H1 (cell line): ENCODE results near the gene NFIA. TPM values are rescaled to one million over a fixed set of nuclear protein-coding genes. Genes with fewer than 3 reads are reported as not detected.

Source experiments
- CTCF ChIA-PET: fragments of 300-600 bp; sonication (Branson Sonifier 250); formaldehyde crosslinking; loops from one replicate; lab custom pipeline; 2021; ENCODE audit not compliant: partially characterized antibody; lab: Charles Lee
- POLR2A ChIA-PET: fragments of 300-600 bp; sonication (Branson Sonifier 250); formaldehyde crosslinking; loops from one replicate; lab custom pipeline; 2021; ENCODE audit warnings: inconsistent platforms; ENCODE audit not compliant: partially characterized antibody; lab: Charles Lee
- DNase-seq, 2 experiments: peaks; one replicate each; pipeline versions ENCODE4 v3.0.0 to v3.0.0-alpha.2; 2010 to 2022; ENCODE audit warnings: low spot score in 2 of 2, low read depth in 1 of 2, mixed read lengths in 1 of 2
- FAIRE-seq: peaks from 2 replicates; lab custom pipeline; 2011; peaks lifted over from hg19 to GRCh38; lab: Jason Lieb, UNC
- H2AFZ ChIP-seq: 2 replicates; pipeline ENCODE4 v1.8.1; 2012; ENCODE audit warnings: low read length, inconsistent platforms
- H2AK5ac ChIP-seq: 2 replicates; pipeline ENCODE4 v1.6.1; 2013; ENCODE audit warnings: low read depth, low read length
- H2BK120ac ChIP-seq: replicated peaks from 2 replicates; pipeline ENCODE3; 2013; ENCODE audit warnings: low read depth, low read length, inconsistent platforms
- H2BK12ac ChIP-seq: 2 replicates; pipeline ENCODE4 v1.6.1; 2013; ENCODE audit warnings: low read depth, low read length
- H2BK15ac ChIP-seq: 2 replicates; pipeline ENCODE4 v1.6.1; 2013; ENCODE audit warnings: low read length
- H2BK20ac ChIP-seq: 2 replicates; pipeline ENCODE4 v1.6.1; 2013; ENCODE audit warnings: low read length
- H2BK5ac ChIP-seq: 2 replicates; pipeline ENCODE4 v1.6.1; 2013; ENCODE audit warnings: low read depth, low read length
- H3K14ac ChIP-seq: 2 replicates; pipeline ENCODE4 v1.6.1; 2013; ENCODE audit warnings: inconsistent platforms; ENCODE audit not compliant: insufficient read length
- H3K18ac ChIP-seq: 2 replicates; pipeline ENCODE4 v1.6.1; 2013; ENCODE audit warnings: low read length; ENCODE audit errors: extremely low read depth
- H3K23ac ChIP-seq: 2 replicates; pipeline ENCODE4 v1.6.1; 2013; ENCODE audit warnings: inconsistent platforms; ENCODE audit not compliant: insufficient read length
- H3K23me2 ChIP-seq: 2 replicates; pipeline ENCODE4 v1.6.1; 2013; ENCODE audit warnings: low read depth, low read length
- H3K27ac ChIP-seq: 2 replicates; pipeline ENCODE4 v1.6.1; 2011; ENCODE audit warnings: low read depth, low read length, inconsistent platforms
- H3K27me3 ChIP-seq, 4 experiments: replicated peaks in 1 of 4; 1 replicate in 1 of 4; 2 replicates in 3 of 4; pipeline versions ENCODE4 v1.6.1 to v1.8.1; 2011 to 2013; ENCODE audit warnings: low read length in 3 of 4, mild to moderate bottlenecking in 3 of 4, inconsistent platforms in 2 of 4, mixed read lengths in 2 of 4, moderate library complexity in 1 of 4; ENCODE audit not compliant: control insufficient read depth in 3 of 4, insufficient read depth in 3 of 4; ENCODE audit errors: extremely low read depth in 1 of 4
- H3K36me3 ChIP-seq, 4 experiments: 2 replicates each; pipeline versions ENCODE4 v1.6.1 to v1.8.1; 2011 to 2013; ENCODE audit warnings: mild to moderate bottlenecking in 4 of 4, low read length in 3 of 4, moderate library complexity in 2 of 4, control low read depth in 1 of 4, inconsistent platforms in 1 of 4; ENCODE audit not compliant: insufficient read depth in 4 of 4, control insufficient read depth in 2 of 4
- H3K4ac ChIP-seq: replicated peaks from 2 replicates; pipeline ENCODE3; 2013; ENCODE audit warnings: low read length, low read depth, mixed read lengths, inconsistent platforms; ENCODE audit not compliant: insufficient read length
- H3K4me1 ChIP-seq, 4 experiments: replicated peaks in 1 of 4; 1 replicate in 1 of 4; 2 replicates in 3 of 4; pipeline versions ENCODE4 v1.6.1 to v1.8.1; 2011 to 2013; ENCODE audit warnings: low read length in 3 of 4, inconsistent platforms in 2 of 4, mixed read lengths in 1 of 4; ENCODE audit not compliant: insufficient read depth in 4 of 4, control insufficient read depth in 3 of 4
- H3K4me2 ChIP-seq, 2 experiments: 2 replicates each; pipeline versions ENCODE4 v1.6.1 to v1.8.1; 2011 to 2013; ENCODE audit warnings: low read depth in 2 of 2, low read length in 2 of 2, control low read depth in 1 of 2, inconsistent platforms in 1 of 2, mild to moderate bottlenecking in 1 of 2; ENCODE audit not compliant: insufficient read depth in 1 of 2
- H3K4me3 ChIP-seq, 4 experiments: fragments of 200-600, 300-600 bp in 1 of 4; sonication (generic), shearing (Covaris generic), sonication (Bioruptor Twin) in 1 of 4; 2 replicates each; pipeline versions ENCODE4 v1.5.1 to v1.8.1; 2011 to 2016; ENCODE audit warnings: low read length in 4 of 4, low read depth in 3 of 4, control low read depth in 2 of 4, inconsistent platforms in 2 of 4, mild to moderate bottlenecking in 2 of 4, mixed read lengths in 1 of 4, moderate library complexity in 1 of 4; ENCODE audit not compliant: insufficient read depth in 2 of 4; ENCODE audit errors: extremely low read depth in 1 of 4
- H3K56ac ChIP-seq: replicated peaks from 2 replicates; pipeline ENCODE3; 2013; ENCODE audit warnings: low read depth, mild to moderate bottlenecking, mixed read lengths, low read length, inconsistent platforms; ENCODE audit not compliant: insufficient read length
- H3K79me1 ChIP-seq: 2 replicates; pipeline ENCODE4 v1.6.1; 2013; ENCODE audit warnings: low read depth, low read length, control low read depth
- H3K79me2 ChIP-seq, 2 experiments: 2 replicates each; pipeline versions ENCODE4 v1.6.1 to v1.8.1; 2012 to 2013; ENCODE audit warnings: low read length in 2 of 2, mild to moderate bottlenecking in 2 of 2, inconsistent platforms in 1 of 2; ENCODE audit not compliant: insufficient read depth in 2 of 2, control insufficient read depth in 1 of 2
- H3K9ac ChIP-seq, 4 experiments: replicated peaks in 1 of 4; 1 replicate in 1 of 4; 2 replicates in 3 of 4; pipeline versions ENCODE4 v1.6.1 to v1.8.1; 2011 to 2013; ENCODE audit warnings: low read depth in 3 of 4, low read length in 3 of 4, control low read depth in 2 of 4, mild to moderate bottlenecking in 2 of 4, moderate library complexity in 2 of 4, inconsistent platforms in 1 of 4; ENCODE audit errors: extremely low read depth in 1 of 4
- H3K9me3 ChIP-seq, 2 experiments: 2 replicates each; pipeline versions ENCODE4 v1.6.1 to v1.8.1; 2012 to 2013; ENCODE audit warnings: mild to moderate bottlenecking in 2 of 2, moderate library complexity in 2 of 2, control low read depth in 1 of 2, inconsistent platforms in 1 of 2, low read depth in 1 of 2, low read length in 1 of 2, mixed read lengths in 1 of 2; ENCODE audit not compliant: insufficient read depth in 2 of 2
- H4K20me1 ChIP-seq, 2 experiments: replicated peaks in 1 of 2; 2 replicates each; pipeline versions ENCODE3 to v1.8.1; 2011 to 2013; ENCODE audit warnings: inconsistent platforms in 2 of 2, low read length in 2 of 2, mild to moderate bottlenecking in 1 of 2; ENCODE audit not compliant: insufficient read depth in 2 of 2, control insufficient read depth in 1 of 2
- H4K5ac ChIP-seq: 2 replicates; pipeline ENCODE4 v1.6.1; 2013; ENCODE audit warnings: low read length, low read depth, mixed read lengths, inconsistent platforms; ENCODE audit not compliant: insufficient read length
- H4K8ac ChIP-seq: 2 replicates; pipeline ENCODE4 v1.8.0; 2013; ENCODE audit warnings: mild to moderate bottlenecking, moderate library complexity, low read length, inconsistent platforms; ENCODE audit not compliant: insufficient read depth; ENCODE audit errors: extremely low read depth
- H4K91ac ChIP-seq: replicated peaks from 2 replicates; pipeline ENCODE3; 2013; ENCODE audit warnings: low read length, mixed read lengths, inconsistent platforms; ENCODE audit not compliant: insufficient read length
- ASH2L ChIP-seq: fragments of 200-600, 300-600 bp; sonication (generic); IDR thresholded peaks from one replicate; pipeline ENCODE4 v1.7.1; 2017; ENCODE audit warnings: low read length
- KDM5A ChIP-seq: fragments of 200-600 bp; IDR thresholded peaks from 2 replicates; pipeline ENCODE4 v1.7.1; 2012; ENCODE audit warnings: mild to moderate bottlenecking, low read length, inconsistent platforms, mixed read lengths
- WGBS, 2 experiments: shearing (Covaris generic) in 1 of 2; methylation state at CpG; one replicate each; pipeline versions ENCODE4 v1.1.6 to v1.1.7; 2013 to 2015; ENCODE audit warnings: low lambda C conversion rate in 2 of 2, mixed read lengths in 2 of 2, inconsistent platforms in 1 of 2, low coverage in 1 of 2, missing lambda C conversion rate in 1 of 2; ENCODE audit not compliant: insufficient replicate concordance in 2 of 2, insufficient coverage in 1 of 2, insufficient read length in 1 of 2; ENCODE audit errors: extremely low coverage in 1 of 2, missing lambda C conversion rate in 1 of 2; 5-methylcytosine and 5-hydroxymethylcytosine counted together
- polyA plus RNA-seq, 7 experiments: library from polyadenylated mRNA; depleted of rRNA in 3 of 7; stranded (reverse) in 5 of 7; unstranded in 2 of 7; fragments of >200 nt in 5 of 7; fragments of 200-250 nt in 2 of 7; gene quantifications; 1 replicate in 5 of 7; 2 replicates in 1 of 7; 4 replicates in 1 of 7; pipeline versions ENCODE4 v1.2.1 to v1.2.3, GENCODE V29; 2011 to 2013; ENCODE audit warnings: missing spikeins in 2 of 7, mixed read lengths in 2 of 7
- total RNA-seq: library from RNA; stranded (reverse); fragmentation: NEBNext Ultra II Directional; extraction: Animal tissue kit (Norgen Biotek cat#: 25700); gene quantifications from 2 replicates; pipeline ENCODE4 v1.2.1, GENCODE V29; 2021

NFIA gene
- total and polyA plus RNA-seq, 2 of the 8 experiments (the other 6 are each of a cell fraction or from before 2014, with no cell fraction given): 1.8 to 2.3 TPM

DNA sequence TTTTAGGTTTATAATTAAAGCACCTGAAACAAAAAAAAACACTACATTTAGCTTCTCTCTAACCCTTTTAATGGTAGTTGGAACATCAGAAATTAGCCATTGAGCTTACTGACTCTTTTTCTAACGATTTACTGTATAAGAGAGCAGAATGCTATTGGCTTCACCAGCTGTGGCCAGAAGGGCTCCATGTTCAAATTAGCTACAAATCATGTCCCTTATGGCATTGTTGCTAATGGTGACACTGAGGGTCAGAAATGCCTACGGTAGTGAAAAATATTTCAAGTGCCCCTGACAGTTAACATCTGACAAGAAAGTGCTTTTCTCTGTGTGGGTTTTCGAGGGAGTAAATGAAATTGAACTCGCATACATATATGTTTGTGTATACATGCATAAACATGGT, 232.7 kb downstream of the NFIA start:
- Histone ChIP-seq H4K5ac (no peak overlapping the region), H4K91ac (no peak overlapping the region), H3K56ac (no peak overlapping the region), H3K23ac (no peak overlapping the region), H2BK12ac (no peak overlapping the region), H2AK5ac (no peak overlapping the region), H3K9me3 (peaks cover 2 to 3% of the 10 kb centered on the region in 2 experiments; a peak in 1 of 4 replicates), H3K36me3 (no peaks in the 10 kb centered on the region), H3K18ac (no peak overlapping the region), H3K4ac (no peak overlapping the region), H3K9ac (no peak overlapping the region), H2BK5ac (no peak overlapping the region), H2AFZ (no peak overlapping the region), H3K79me2 (no peaks in the 10 kb centered on the region), H3K27me3 (no peaks in the 10 kb centered on the region), H3K79me1 (no peaks in the 10 kb centered on the region), H3K27ac (no peak overlapping the region), H3K23me2 (no peaks in the 10 kb centered on the region), H4K20me1 (no peaks in the 10 kb centered on the region), H2BK20ac (no peak overlapping the region), H4K8ac (no peak overlapping the region), H2BK120ac (no peak overlapping the region), H3K14ac (no peak overlapping the region), H3K4me2 (no peak overlapping the region), H2BK15ac (no peak overlapping the region), H3K4me1 (peaks cover 0 to 6% (median 3%) of the 10 kb centered on the region in 4 experiments; a peak in 5 of 7 replicates), H3K4me3 (no peak overlapping the region)
- no peak for FAIRE-seq
- 87% methylated on average over 4 of the region's 4 CpGs; no CpG with 5 or more reads in 1 of the 2 experiments for WGBS, 2 experiments
- CTCF ChIA-PET: interaction anchor here (1.1 kb wide), 2 partner anchors 15 to 19 kb away, joined by 3 read pairs; no protein-coding TSS in a partner anchor
- POLR2A ChIA-PET: interaction anchor here (0.6 to 1.2 kb wide), 2 partner anchors 18 to 29 kb away, joined by 3 to 5 read pairs; no protein-coding TSS in a partner anchor
- no peak for DNase-seq
- TF ChIP-seq KDM5A (no peak), ASH2L (no peak)
